Skeletal muscle tissue (tissue), 4 donors: Measurements from ENCODE around the gene RNASE13. TPM values are rescaled to one million over a fixed set of nuclear protein-coding genes. Genes with fewer than 3 reads are reported as not detected.
A peak's percentile ranks its signal among the peaks of the same experiment; 100 is the strongest.
"Not testable (repeated sequence)": the region's sequence is repeated elsewhere in the genome, so short reads cannot be mapped to it uniquely, and the experiment has no call there.

Experiments used
- H3K27ac ChIP-seq: one replicate; pipeline ENCODE4 v1.7.0; 2013; ENCODE audit warnings: mild to moderate bottlenecking, low read depth, low read length, inconsistent platforms
- H3K27me3 ChIP-seq, 3 donors: one replicate each; pipeline ENCODE4 v1.7.0; 2013; ENCODE audit warnings: low read length in 3 of 3; ENCODE audit not compliant: control insufficient read depth in 3 of 3, insufficient read depth in 3 of 3
- H3K36me3 ChIP-seq, 3 donors: one replicate each; pipeline ENCODE4 v1.7.0; 2013; ENCODE audit warnings: low read length in 3 of 3; ENCODE audit not compliant: control insufficient read depth in 3 of 3, insufficient read depth in 3 of 3
- H3K4me1 ChIP-seq, 3 donors: one replicate each; pipeline ENCODE4 v1.7.0; 2013; ENCODE audit warnings: low read length in 3 of 3, mild to moderate bottlenecking in 3 of 3; ENCODE audit not compliant: control insufficient read depth in 3 of 3, insufficient read depth in 3 of 3
- H3K4me3 ChIP-seq, 3 donors: one replicate each; pipeline ENCODE4 v1.7.0; 2013; ENCODE audit warnings: low read length in 3 of 3
- H3K9ac ChIP-seq, 3 donors: one replicate each; pipeline ENCODE4 v1.7.0; 2013; ENCODE audit warnings: low read length in 3 of 3, mild to moderate bottlenecking in 3 of 3, moderate library complexity in 2 of 3, low read depth in 1 of 3
- H3K9me3 ChIP-seq, 3 donors: one replicate each; pipeline ENCODE4 v1.7.0; 2013; ENCODE audit warnings: low read length in 3 of 3; ENCODE audit not compliant: control insufficient read depth in 3 of 3
- total RNA-seq: library from RNA; depleted of rRNA; stranded (reverse); fragments of >200 nt; gene quantifications from one replicate; pipeline ENCODE4 v1.2.3, GENCODE V29; 2014
- donor health status: Osteomylitis.

Gene RNASE13
- total RNA-seq, 1 donor from 2014 or later = not detected

DNA sequence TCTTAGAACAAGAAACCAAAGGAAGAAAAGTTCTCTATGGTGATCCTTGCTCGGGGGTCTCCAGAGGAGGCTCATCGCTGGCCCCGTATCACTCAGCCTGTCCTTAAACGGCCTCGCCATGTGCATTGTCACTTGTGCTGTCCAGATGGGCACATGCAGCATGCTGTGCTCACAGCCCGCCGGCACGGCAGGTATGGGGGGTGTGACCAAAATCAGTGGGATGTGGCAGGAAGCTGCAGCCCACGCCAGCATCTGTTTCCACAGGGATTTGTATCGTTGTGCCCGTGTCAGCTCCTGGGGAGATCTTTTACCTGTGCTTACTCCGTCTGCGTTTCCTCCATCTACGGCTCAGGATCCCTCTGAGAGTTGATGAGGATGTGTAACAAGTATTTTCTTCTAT, 38.1 kb downstream of the RNASE13 start:
- Histone ChIP-seq H3K27ac (no peak overlapping the region), H3K27me3 (no peaks in the 10 kb centered on the region), H3K4me3 (no peak overlapping the region), H3K9me3 (no peaks in the 10 kb centered on the region), H3K9ac (no peak overlapping the region), H3K36me3 (peaks cover 42 to 55% (median 53%) of the 10 kb centered on the region in 3 donors), H3K4me1 (peaks cover 0 to 8% (median 4%) of the 10 kb centered on the region in 3 donors)

DNA sequence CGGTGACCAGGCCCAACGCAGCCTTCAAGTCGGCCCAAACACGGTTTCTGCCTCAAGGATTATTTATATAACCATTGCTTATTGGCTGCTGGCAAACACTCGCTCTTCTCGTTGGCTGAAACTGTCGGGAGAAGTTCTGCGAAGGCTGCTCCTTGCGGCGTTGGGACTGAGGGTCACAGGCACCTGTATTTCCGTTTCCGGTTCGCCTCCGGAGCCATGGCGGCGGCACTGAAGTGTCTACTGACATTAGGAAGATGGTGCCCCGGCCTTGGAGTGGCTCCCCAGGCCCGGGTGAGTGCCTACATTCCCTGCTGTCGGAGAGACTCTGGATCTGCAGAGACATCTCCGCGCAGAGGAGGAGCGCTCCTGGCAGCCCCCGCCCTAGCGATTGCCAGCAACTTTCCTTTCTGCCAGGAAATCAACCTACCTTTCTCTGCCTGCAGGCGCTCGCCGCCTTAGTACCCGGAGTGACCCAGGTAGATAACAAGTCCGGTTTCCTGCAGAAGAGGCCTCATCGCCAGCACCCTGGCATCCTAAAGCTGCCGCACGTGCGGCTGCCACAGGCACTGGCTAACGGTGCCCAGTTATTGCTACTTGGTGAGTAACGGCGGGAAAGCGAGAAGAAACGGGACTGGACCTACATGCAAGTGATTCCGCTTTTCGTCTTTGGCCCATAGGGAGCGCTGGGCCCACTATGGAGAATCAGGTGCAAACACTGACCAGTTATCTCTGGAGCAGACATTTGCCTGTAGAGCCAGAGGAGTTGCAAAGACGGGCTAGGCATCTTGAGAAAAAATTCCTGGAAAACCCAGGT, 44.6 kb downstream of the RNASE13 start, which contains the start of gene METTL17:
Gene METTL17 (plus strand): TSS at position 194 of the 814 bp plus-strand sequence. CDS start 23 bp downstream, at position 217.
- Histone ChIP-seq H3K36me3 (peaks cover 28 to 29% (median 29%) of the 10 kb centered on the region in 3 donors), H3K4me3 (peak within 1 kb of the TSS; percentile 88 to 100 (median 99)), H3K27me3 (no peaks in the 10 kb centered on the region), H3K9ac (peak within 1 kb of the TSS; percentile 85 to 97 (median 93)), H3K9me3 (no peaks in the 10 kb centered on the region), H3K27ac (peak within 1 kb of the TSS; percentile 60), H3K4me1 (peaks cover 12 to 30% (median 18%) of the 10 kb centered on the region in 3 donors)

DNA sequence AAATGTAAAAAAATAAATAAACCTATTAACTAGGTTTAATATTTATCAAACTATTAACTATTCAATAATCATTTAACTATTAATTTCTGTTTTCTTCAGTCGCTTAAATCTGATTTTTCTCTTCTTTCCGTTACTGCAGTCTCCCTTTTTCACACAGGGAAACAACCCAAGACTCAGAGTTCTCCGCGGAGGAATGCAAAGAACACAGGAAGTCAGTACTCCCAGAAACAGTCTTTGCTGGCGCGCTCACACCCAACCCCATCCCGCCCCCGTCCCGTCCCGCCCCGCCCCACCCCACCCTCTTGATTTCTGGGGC, 45.2 kb downstream of the RNASE13 start:
- Histone ChIP-seq H3K27me3 (no peaks in the 10 kb centered on the region), H3K36me3 (peaks cover 22 to 23% (median 23%) of the 10 kb centered on the region in 3 donors), H3K4me3 (peak overlapping the region; percentile 88 to 100 (median 99)), H3K27ac (peak overlapping the region; percentile 60), H3K9me3 (no peaks in the 10 kb centered on the region), H3K4me1 (peaks cover 12 to 30% (median 18%) of the 10 kb centered on the region in 3 donors), H3K9ac (peak overlapping the region; percentile 59 to 69 (median 66))

- peak overlapping the region; percentile 59 to 69 (median 66) for H3K9ac ChIP-seq
- H3K27ac ChIP-seq = peak overlapping the region; percentile 60
- H3K9me3 ChIP-seq = no peaks in the 10 kb centered on the region
- H3K4me3 ChIP-seq = peak overlapping the region; percentile 75 to 99 (median 88)
- H3K36me3 ChIP-seq = peaks cover 17 to 18% (median 18%) of the 10 kb centered on the region in 3 donors
- peaks cover 12 to 30% (median 18%) of the 10 kb centered on the region in 3 donors for H3K4me1 ChIP-seq
- H3K27me3 ChIP-seq = no peaks in the 10 kb centered on the region
Measured at GRCh38 chr14:20988717-20989470, 45.7 kb downstream of the RNASE13 start.

GRCh38 chr14:20986811-20987210, 47.8 kb downstream of the RNASE13 start:
- H3K36me3 ChIP-seq = peaks cover under 1 to 3% (median 3%) of the 10 kb centered on the region in 3 donors
- no peaks in the 10 kb centered on the region for H3K9me3 ChIP-seq
- H3K4me1 ChIP-seq = peaks cover 12 to 24% (median 15%) of the 10 kb centered on the region in 3 donors
- H3K27me3 ChIP-seq = peaks cover 0 to 5% (median 0%) of the 10 kb centered on the region in 3 donors
- no peak overlapping the region for H3K4me3 ChIP-seq
- no peak overlapping the region for H3K9ac ChIP-seq
- H3K27ac ChIP-seq = no peak overlapping the region

- not testable (repeated sequence) for H3K27me3 ChIP-seq, H3K4me3 ChIP-seq, H3K9me3 ChIP-seq, H3K36me3 ChIP-seq, H3K9ac ChIP-seq, H3K27ac ChIP-seq
- H3K4me1 ChIP-seq = peaks cover 6 to 15% (median 7%) of the 10 kb centered on the region in 3 donors
Measured at GRCh38 chr14:20985650-20986049, 49.0 kb downstream of the RNASE13 start.

Other genes starting within 250 kb of the RNASE13 start
- 113 TPM for gene RNASE1, start 232.0 kb downstream of the RNASE13 start, total RNA-seq
- gene RNASE3, start 143.4 kb downstream of the RNASE13 start, total RNA-seq = not detected
- gene RNASE2, start 79.3 kb downstream of the RNASE13 start, total RNA-seq = not detected
- gene METTL17, start 44.8 kb downstream of the RNASE13 start, total RNA-seq = 45.4 TPM
- not detected for gene SLC39A2, start 35.5 kb downstream of the RNASE13 start, total RNA-seq
- 162 TPM for gene NDRG2, start 9.7 kb downstream of the RNASE13 start, total RNA-seq
- gene TPPP2, start 4.6 kb downstream of the RNASE13 start, total RNA-seq = not detected
- not detected for gene RNASE7, start 7.6 kb upstream of the RNASE13 start, total RNA-seq
- gene RNASE8, start 23.0 kb upstream of the RNASE13 start, total RNA-seq = not detected
- 32.4 TPM for gene ARHGEF40, start 35.5 kb upstream of the RNASE13 start, total RNA-seq
- 5.2 TPM for gene ZNF219, start 63.8 kb upstream of the RNASE13 start, total RNA-seq
- gene TMEM253, start 66.3 kb upstream of the RNASE13 start, total RNA-seq = not detected
- not detected for gene OR5AU1, start 121.3 kb upstream of the RNASE13 start, total RNA-seq
- gene HNRNPC, start 234.6 kb upstream of the RNASE13 start, total RNA-seq = 440 TPM
- not detected for gene RPGRIP1, start 245.3 kb upstream of the RNASE13 start, total RNA-seq